Ishikawa (cell line): ENCODE results near the gene SUDS3.

Experiments used
- CREB1 ChIP-seq: IDR thresholded peaks from 2 replicates; pipeline ENCODE4 v1.6.1; 2012; ENCODE audit warnings: low read depth
- RAD21 ChIP-seq: IDR thresholded peaks from 2 replicates; pipeline ENCODE4 v1.6.1; 2012; ENCODE audit warnings: low read depth
- TCF12 ChIP-seq: IDR thresholded peaks from 2 replicates; pipeline ENCODE4 v1.6.1; 2012; ENCODE audit warnings: low read depth
- TF ChIP-seq, protein P1 (sequence below): IDR thresholded peaks from 2 replicates; pipeline ENCODE4 v1.6.1; 2012
- TF ChIP-seq, protein P2 (sequence below): IDR thresholded peaks from 2 replicates; pipeline ENCODE4 v1.6.1; 2012
- TF ChIP-seq, protein P3 (sequence below): IDR thresholded peaks from 2 replicates; pipeline ENCODE4 v1.6.1; 2012; ENCODE audit warnings: low read depth, mild to moderate bottlenecking

DNA sequence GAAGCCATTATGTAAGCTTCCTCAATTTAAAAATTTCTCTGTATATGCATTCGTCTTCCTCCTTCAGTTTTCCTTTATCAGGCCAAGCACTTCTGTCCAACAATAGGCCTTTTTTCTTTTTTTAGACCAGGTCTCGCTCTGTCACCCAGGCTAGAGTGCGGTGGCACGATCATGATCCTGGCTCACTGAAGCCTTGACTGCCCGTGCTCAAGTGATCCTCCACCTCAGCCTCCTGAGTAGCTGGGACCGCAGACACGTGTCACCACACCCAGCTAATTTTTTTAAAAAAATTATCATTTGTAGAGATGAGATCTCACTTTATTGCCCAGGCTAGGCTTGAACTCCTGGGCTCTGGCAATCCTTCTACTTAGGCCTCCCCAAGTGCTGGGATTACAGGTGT lies 29.5 kb upstream of the SUDS3 start:
- TF ChIP-seq RAD21 (no peak), TCF12 (no peak), CREB1 (no peak)
- TF ChIP-seq, protein P1, sequence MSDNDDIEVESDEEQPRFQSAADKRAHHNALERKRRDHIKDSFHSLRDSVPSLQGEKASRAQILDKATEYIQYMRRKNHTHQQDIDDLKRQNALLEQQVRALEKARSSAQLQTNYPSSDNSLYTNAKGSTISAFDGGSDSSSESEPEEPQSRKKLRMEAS: no peak
- TF ChIP-seq, protein P2, sequence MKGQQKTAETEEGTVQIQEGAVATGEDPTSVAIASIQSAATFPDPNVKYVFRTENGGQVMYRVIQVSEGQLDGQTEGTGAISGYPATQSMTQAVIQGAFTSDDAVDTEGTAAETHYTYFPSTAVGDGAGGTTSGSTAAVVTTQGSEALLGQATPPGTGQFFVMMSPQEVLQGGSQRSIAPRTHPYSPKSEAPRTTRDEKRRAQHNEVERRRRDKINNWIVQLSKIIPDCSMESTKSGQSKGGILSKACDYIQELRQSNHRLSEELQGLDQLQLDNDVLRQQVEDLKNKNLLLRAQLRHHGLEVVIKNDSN: no peak
- TF ChIP-seq, protein P3, sequence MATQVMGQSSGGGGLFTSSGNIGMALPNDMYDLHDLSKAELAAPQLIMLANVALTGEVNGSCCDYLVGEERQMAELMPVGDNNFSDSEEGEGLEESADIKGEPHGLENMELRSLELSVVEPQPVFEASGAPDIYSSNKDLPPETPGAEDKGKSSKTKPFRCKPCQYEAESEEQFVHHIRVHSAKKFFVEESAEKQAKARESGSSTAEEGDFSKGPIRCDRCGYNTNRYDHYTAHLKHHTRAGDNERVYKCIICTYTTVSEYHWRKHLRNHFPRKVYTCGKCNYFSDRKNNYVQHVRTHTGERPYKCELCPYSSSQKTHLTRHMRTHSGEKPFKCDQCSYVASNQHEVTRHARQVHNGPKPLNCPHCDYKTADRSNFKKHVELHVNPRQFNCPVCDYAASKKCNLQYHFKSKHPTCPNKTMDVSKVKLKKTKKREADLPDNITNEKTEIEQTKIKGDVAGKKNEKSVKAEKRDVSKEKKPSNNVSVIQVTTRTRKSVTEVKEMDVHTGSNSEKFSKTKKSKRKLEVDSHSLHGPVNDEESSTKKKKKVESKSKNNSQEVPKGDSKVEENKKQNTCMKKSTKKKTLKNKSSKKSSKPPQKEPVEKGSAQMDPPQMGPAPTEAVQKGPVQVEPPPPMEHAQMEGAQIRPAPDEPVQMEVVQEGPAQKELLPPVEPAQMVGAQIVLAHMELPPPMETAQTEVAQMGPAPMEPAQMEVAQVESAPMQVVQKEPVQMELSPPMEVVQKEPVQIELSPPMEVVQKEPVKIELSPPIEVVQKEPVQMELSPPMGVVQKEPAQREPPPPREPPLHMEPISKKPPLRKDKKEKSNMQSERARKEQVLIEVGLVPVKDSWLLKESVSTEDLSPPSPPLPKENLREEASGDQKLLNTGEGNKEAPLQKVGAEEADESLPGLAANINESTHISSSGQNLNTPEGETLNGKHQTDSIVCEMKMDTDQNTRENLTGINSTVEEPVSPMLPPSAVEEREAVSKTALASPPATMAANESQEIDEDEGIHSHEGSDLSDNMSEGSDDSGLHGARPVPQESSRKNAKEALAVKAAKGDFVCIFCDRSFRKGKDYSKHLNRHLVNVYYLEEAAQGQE: no peak
